HCT116 (cell line): ENCODE measurements around the gene ACAP2. TPM values are rescaled to one million over a fixed set of nuclear protein-coding genes. Genes with fewer than 3 reads are reported as not detected.

Experiments
- ATAC-seq: fragments of 200-7000 bp; cut with Tn5 transposase; 2 replicates; pipeline ENCODE4 v1.9.1; 2020; ENCODE audit warnings: mild to moderate bottlenecking, moderate library complexity
- BruUV-seq: library from RNA; stranded (reverse); fragments of 400-500 nt; replicated peaks from 2 replicates; lab custom pipeline; 2021; lab: Mats Ljungman, UMichigan
- CTCF ChIA-PET: fragments of 300-600 bp; sonication (Branson Sonifier 250); formaldehyde crosslinking; loops from one replicate; lab custom pipeline; 2021; ENCODE audit warnings: antibody characterized with exemption; lab: Charles Lee
- POLR2A ChIA-PET: fragments of 300-600, 350-600 bp; sonication (Branson Sonifier 250); formaldehyde crosslinking; loops from one replicate; lab custom pipeline; 2021; ENCODE audit warnings: antibody characterized with exemption; lab: Charles Lee
- RAD21 ChIA-PET, 2 experiments: fragments of 300-600 bp; sonication (Branson Sonifier 250); formaldehyde crosslinking; loops; one replicate each; lab custom pipeline; 2023; ENCODE audit warnings: low total read pairs in 2 of 2; ENCODE audit not compliant: uncharacterized antibody in 2 of 2, unreplicated experiment in 2 of 2, low non-redundant PET in 1 of 2; lab: Charles Lee
- DNase-seq: peaks from one replicate; pipeline ENCODE4 v3.0.0-alpha.2; 2010; ENCODE audit warnings: low read depth, low spot score
- H2AFZ ChIP-seq: fragments of 200-600 bp; shearing (Covaris generic), sonication (generic); 2 replicates; pipeline ENCODE4 v1.6.1; 2017; ENCODE audit warnings: low read depth, mixed run types, mixed read lengths, antibody characterized with exemption, low read length; ENCODE audit not compliant: poor library complexity, severe bottlenecking
- H3K27ac ChIP-seq: 2 replicates; pipeline ENCODE4 v1.5.1; 2012; ENCODE audit warnings: low read depth, low read length
- H3K27me3 ChIP-seq: fragments of 200-600 bp; sonication (generic); 2 replicates; pipeline ENCODE4 v1.6.1; 2016; ENCODE audit warnings: mixed run types, low read length, mixed read lengths; ENCODE audit not compliant: insufficient read depth
- H3K36me3 ChIP-seq, 2 experiments: fragments of 200-500 bp in 1 of 2; fragments of 200-600 bp in 1 of 2; sonication (Bioruptor generic) in 1 of 2; sonication (generic) in 1 of 2; 2 replicates each; pipeline versions ENCODE4 v1.5.1 to v1.6.1; 2014 to 2016; ENCODE audit warnings: low read length in 2 of 2, inconsistent platforms in 1 of 2, mixed read lengths in 1 of 2, mixed run types in 1 of 2; ENCODE audit not compliant: insufficient read depth in 2 of 2, control insufficient read depth in 1 of 2
- H3K4me1 ChIP-seq, 2 experiments: fragments of 200-600 bp in 1 of 2; sonication (generic) in 1 of 2; 2 replicates each; pipeline versions ENCODE4 v1.5.1 to v1.6.1; 2012 to 2017; ENCODE audit warnings: low read length in 2 of 2, inconsistent platforms in 1 of 2, mild to moderate bottlenecking in 1 of 2, mixed read lengths in 1 of 2, mixed run types in 1 of 2, moderate library complexity in 1 of 2; ENCODE audit not compliant: insufficient read depth in 2 of 2, control insufficient read depth in 1 of 2
- H3K4me2 ChIP-seq: fragments of 200-600 bp; sonication (generic); 2 replicates; pipeline ENCODE4 v1.6.1; 2017; ENCODE audit warnings: mixed run types, low read length, mixed read lengths
- H3K4me3 ChIP-seq, 2 experiments: fragments of 200-600 bp in 1 of 2; sonication (generic) in 1 of 2; replicated peaks in 1 of 2; 2 replicates each; pipeline ENCODE4 v1.5.1; 2011 to 2016; ENCODE audit warnings: low read length in 2 of 2, control low read depth in 1 of 2, low read depth in 1 of 2, mild to moderate bottlenecking in 1 of 2, mixed read lengths in 1 of 2, mixed run types in 1 of 2
- H3K79me2 ChIP-seq: fragments of 200-600 bp; sonication (generic); 2 replicates; pipeline ENCODE4 v1.6.1; 2017; ENCODE audit warnings: mild to moderate bottlenecking, mixed run types, low read length, moderate library complexity, mixed read lengths; ENCODE audit not compliant: insufficient read depth
- H3K9ac ChIP-seq: fragments of 200-600 bp; sonication (generic); 2 replicates; pipeline ENCODE4 v1.6.1; 2016; ENCODE audit warnings: low read length, mixed read lengths
- H3K9me2 ChIP-seq: fragments of 200-600 bp; sonication (generic), shearing (Covaris generic); 2 replicates; pipeline ENCODE4 v1.6.1; 2017; ENCODE audit warnings: mixed run types, mild to moderate bottlenecking, moderate library complexity; ENCODE audit not compliant: insufficient read depth
- H3K9me3 ChIP-seq, 2 experiments: fragments of 200-500 bp in 1 of 2; fragments of 200-600 bp in 1 of 2; sonication (Bioruptor generic) in 1 of 2; sonication (generic) in 1 of 2; 2 replicates each; pipeline ENCODE4 v1.6.1; 2014 to 2017; ENCODE audit warnings: low read length in 2 of 2, mixed read lengths in 2 of 2, inconsistent platforms in 1 of 2, low read depth in 1 of 2, mild to moderate bottlenecking in 1 of 2, mixed run types in 1 of 2, moderate library complexity in 1 of 2; ENCODE audit not compliant: control insufficient read depth in 1 of 2, insufficient read depth in 1 of 2
- H4K20me1 ChIP-seq: fragments of 200-600 bp; sonication (generic), shearing (Covaris generic); 2 replicates; pipeline ENCODE4 v1.6.1; 2017; ENCODE audit warnings: mixed run types, mild to moderate bottlenecking, moderate library complexity; ENCODE audit not compliant: insufficient read depth
- EGR1 ChIP-seq: IDR thresholded peaks from 2 replicates; pipeline ENCODE4 v1.6.1; 2012; ENCODE audit warnings: low read depth
- JUND ChIP-seq: IDR thresholded peaks from 2 replicates; pipeline ENCODE4 v1.6.1; 2012
- POLR2AphosphoS5 ChIP-seq: IDR thresholded peaks from 2 replicates; pipeline ENCODE4 v1.6.1; 2011; ENCODE audit warnings: mild to moderate bottlenecking, low read depth, low read length, moderate library complexity
- SIN3A ChIP-seq: IDR thresholded peaks from 2 replicates; pipeline ENCODE4 v1.6.1; 2012; ENCODE audit warnings: low read depth
- TCF7L2 ChIP-seq: IDR thresholded peaks from 2 replicates; pipeline ENCODE4 v1.7.0; 2011; ENCODE audit warnings: borderline replicate concordance, inconsistent platforms; ENCODE audit not compliant: insufficient read depth, insufficient read length; ENCODE audit errors: extremely low read depth
- ZFX ChIP-seq: fragments of 450-650 bp; IDR thresholded peaks from 2 replicates; pipeline ENCODE4 v1.6.1; 2017
- intact Hi-C: fragments of 100-400 bp; cut with micrococcal nuclease; formaldehyde crosslinking; loops from 2 replicates; pipeline ENCODE4 v1.10.0; 2022
- total RNA-seq: library from RNA; stranded (reverse); gene quantifications from one replicate; pipeline ENCODE4 v1.2.1, GENCODE V29; 2021; ENCODE audit not compliant: unreplicated experiment
- TF ChIP-seq, protein P1 (sequence below): IDR thresholded peaks from 2 replicates; pipeline ENCODE4 v1.6.1; 2012; ENCODE audit warnings: low read depth
- TF ChIP-seq, protein P2 (sequence below): IDR thresholded peaks from 2 replicates; pipeline ENCODE4 v1.6.1; 2012
- TF ChIP-seq, protein P3 (sequence below): IDR thresholded peaks from 2 replicates; pipeline ENCODE4 v1.6.1; 2011; ENCODE audit warnings: mild to moderate bottlenecking, low read length, moderate library complexity; ENCODE audit not compliant: insufficient replicate concordance; ENCODE audit errors: extremely low read depth

ACAP2 gene
- total RNA-seq, 1 experiment from 2014 or later, result 43.0 TPM

DNA sequence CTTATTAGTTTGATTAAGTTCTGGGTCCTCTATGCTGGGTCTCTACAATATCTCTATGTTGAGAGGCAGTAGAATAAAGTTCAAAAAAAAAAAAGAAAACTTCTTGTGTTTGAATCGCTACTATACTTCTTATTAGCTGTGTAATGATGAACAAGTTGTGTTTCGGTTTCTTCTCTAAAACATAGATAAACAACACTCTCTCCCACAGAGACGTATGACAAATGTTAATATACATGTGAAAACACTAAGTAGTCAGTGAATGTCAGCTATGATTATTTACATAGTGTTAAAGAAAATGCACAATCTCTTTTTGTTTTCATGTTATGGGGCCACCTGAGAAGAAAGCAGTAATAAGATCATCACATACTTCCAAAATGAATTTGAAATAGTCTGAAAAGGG is 45.3 kb downstream of the ACAP2 start:
- BruUV-seq, result no TSS peak
- TF ChIP-seq, protein P1, sequence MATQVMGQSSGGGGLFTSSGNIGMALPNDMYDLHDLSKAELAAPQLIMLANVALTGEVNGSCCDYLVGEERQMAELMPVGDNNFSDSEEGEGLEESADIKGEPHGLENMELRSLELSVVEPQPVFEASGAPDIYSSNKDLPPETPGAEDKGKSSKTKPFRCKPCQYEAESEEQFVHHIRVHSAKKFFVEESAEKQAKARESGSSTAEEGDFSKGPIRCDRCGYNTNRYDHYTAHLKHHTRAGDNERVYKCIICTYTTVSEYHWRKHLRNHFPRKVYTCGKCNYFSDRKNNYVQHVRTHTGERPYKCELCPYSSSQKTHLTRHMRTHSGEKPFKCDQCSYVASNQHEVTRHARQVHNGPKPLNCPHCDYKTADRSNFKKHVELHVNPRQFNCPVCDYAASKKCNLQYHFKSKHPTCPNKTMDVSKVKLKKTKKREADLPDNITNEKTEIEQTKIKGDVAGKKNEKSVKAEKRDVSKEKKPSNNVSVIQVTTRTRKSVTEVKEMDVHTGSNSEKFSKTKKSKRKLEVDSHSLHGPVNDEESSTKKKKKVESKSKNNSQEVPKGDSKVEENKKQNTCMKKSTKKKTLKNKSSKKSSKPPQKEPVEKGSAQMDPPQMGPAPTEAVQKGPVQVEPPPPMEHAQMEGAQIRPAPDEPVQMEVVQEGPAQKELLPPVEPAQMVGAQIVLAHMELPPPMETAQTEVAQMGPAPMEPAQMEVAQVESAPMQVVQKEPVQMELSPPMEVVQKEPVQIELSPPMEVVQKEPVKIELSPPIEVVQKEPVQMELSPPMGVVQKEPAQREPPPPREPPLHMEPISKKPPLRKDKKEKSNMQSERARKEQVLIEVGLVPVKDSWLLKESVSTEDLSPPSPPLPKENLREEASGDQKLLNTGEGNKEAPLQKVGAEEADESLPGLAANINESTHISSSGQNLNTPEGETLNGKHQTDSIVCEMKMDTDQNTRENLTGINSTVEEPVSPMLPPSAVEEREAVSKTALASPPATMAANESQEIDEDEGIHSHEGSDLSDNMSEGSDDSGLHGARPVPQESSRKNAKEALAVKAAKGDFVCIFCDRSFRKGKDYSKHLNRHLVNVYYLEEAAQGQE, result no peak
- TF ChIP-seq SIN3A, result no peak
- H3K27me3 ChIP-seq, result no peaks in the 10 kb centered on the region
- H3K4me3 ChIP-seq, result no peak overlapping the region
- ChIA-PET CTCF (no interaction called here), RAD21 (no interaction called here), POLR2A (no interaction called here)
- H3K4me2 ChIP-seq, result no peak overlapping the region
- no peak overlapping the region for H2AFZ ChIP-seq
- H3K4me1 ChIP-seq, result no peaks in the 10 kb centered on the region
- no peaks in the 10 kb centered on the region for H3K9me2 ChIP-seq
- H3K79me2 ChIP-seq, result peaks cover 35% of the 10 kb centered on the region
- no peak overlapping the region for H3K27ac ChIP-seq
- DNase-seq, result no peak
- intact Hi-C loops, result no loop called here
- H3K36me3 ChIP-seq, result no peaks in the 10 kb centered on the region
- no peaks in the 10 kb centered on the region for H3K9me3 ChIP-seq
- H3K9ac ChIP-seq, result no peak overlapping the region
- ATAC-seq, result no peak
- H4K20me1 ChIP-seq, result 0 out of 2 replicates have a peak, but pooled peaks cover 1% of the 10 kb centered on the region

DNA sequence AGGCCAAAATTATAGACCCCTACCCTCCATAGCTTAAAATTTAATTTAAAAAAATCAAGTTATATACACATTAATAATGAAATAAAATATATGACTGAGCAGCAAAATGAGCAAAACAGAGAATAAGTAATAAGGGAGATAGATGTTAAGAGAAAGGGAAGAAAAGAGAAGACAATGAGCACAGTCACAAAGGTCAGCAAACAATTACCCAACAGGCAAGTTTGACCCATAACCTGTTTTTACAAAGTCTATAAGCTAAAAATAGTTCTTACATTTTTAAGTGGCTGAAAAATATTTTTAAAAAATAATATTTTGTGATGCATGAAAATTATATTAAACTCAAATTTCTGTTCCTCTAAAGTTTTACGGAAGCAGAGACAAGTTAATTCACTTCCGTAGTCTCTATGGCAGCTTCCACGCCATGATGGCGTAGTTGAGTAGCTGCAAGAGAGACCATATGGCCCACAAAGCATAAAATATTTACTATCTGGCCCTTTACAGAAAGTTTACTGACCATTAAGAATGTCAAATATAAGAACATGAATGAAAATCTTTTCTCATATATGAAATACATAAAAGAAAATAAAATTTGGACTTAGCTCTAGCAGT is 47.5 kb downstream of the ACAP2 start:
- H3K4me2 ChIP-seq, result no peak overlapping the region
- no peak overlapping the region for H3K9ac ChIP-seq
- intact Hi-C loops, result no loop called here
- H3K36me3 ChIP-seq, result no peaks in the 10 kb centered on the region
- H4K20me1 ChIP-seq, result 0 out of 2 replicates have a peak, but pooled peaks cover 3% of the 10 kb centered on the region
- ChIA-PET RAD21 (no interaction called here), CTCF (no interaction called here), POLR2A (no interaction called here)
- no peak overlapping the region for H3K4me3 ChIP-seq
- H3K27me3 ChIP-seq, result no peaks in the 10 kb centered on the region
- H3K27ac ChIP-seq, result no peak overlapping the region
- H3K79me2 ChIP-seq, result peaks cover 14% of the 10 kb centered on the region
- ATAC-seq, result no peak
- no peak for TF ChIP-seq ZFX
- TF ChIP-seq, protein P2, sequence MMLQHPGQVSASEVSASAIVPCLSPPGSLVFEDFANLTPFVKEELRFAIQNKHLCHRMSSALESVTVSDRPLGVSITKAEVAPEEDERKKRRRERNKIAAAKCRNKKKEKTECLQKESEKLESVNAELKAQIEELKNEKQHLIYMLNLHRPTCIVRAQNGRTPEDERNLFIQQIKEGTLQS, result no peak
- TF ChIP-seq EGR1, result no peak
- TF ChIP-seq JUND, result no peak
- no peak for TF ChIP-seq TCF7L2
- no peak for TF ChIP-seq POLR2AphosphoS5
- no peak for TF ChIP-seq SIN3A
- TF ChIP-seq, protein P3, sequence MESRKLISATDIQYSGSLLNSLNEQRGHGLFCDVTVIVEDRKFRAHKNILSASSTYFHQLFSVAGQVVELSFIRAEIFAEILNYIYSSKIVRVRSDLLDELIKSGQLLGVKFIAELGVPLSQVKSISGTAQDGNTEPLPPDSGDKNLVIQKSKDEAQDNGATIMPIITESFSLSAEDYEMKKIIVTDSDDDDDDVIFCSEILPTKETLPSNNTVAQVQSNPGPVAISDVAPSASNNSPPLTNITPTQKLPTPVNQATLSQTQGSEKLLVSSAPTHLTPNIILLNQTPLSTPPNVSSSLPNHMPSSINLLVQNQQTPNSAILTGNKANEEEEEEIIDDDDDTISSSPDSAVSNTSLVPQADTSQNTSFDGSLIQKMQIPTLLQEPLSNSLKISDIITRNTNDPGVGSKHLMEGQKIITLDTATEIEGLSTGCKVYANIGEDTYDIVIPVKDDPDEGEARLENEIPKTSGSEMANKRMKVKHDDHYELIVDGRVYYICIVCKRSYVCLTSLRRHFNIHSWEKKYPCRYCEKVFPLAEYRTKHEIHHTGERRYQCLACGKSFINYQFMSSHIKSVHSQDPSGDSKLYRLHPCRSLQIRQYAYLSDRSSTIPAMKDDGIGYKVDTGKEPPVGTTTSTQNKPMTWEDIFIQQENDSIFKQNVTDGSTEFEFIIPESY, result no peak
- H3K9me3 ChIP-seq, result no peaks in the 10 kb centered on the region
- H3K9me2 ChIP-seq, result no peaks in the 10 kb centered on the region
- DNase-seq, result no peak
- BruUV-seq, result no TSS peak
- no peaks in the 10 kb centered on the region for H3K4me1 ChIP-seq
- H2AFZ ChIP-seq, result no peak overlapping the region
